NCI-H510A treated with DMSO at 0.1 percent for 48 hours (cell line): ENCODE measurements around the gene BSX.

Experiments used
- DNase-seq: peaks from one replicate; lab custom pipeline; 2025; lab: John Stamatoyannopoulos, UW

The BSX gene

GRCh38 chr11:122981388-122982264, at the start of gene BSX:
Gene BSX (minus strand): TSS chr11:122981834. CDS start chr11:122981671, 163 bp downstream.
- DNase-seq, result no peak

- no peak for DNase-seq
These were observed 48.9 kb upstream of the BSX start for GRCh38 chr11:123030517-123030916.

- DNase-seq, result no peak
These were observed 39.3 kb upstream of the BSX start for GRCh38 chr11:123020968-123021367.

- no peak for DNase-seq
These were observed 37.1 kb upstream of the BSX start for GRCh38 chr11:123018702-123019101.

GRCh38 chr11:123011510-123011909, 29.9 kb upstream of the BSX start:
- DNase-seq, result no peak

GRCh38 chr11:123006860-123007542, 25.4 kb upstream of the BSX start:
- no peak for DNase-seq

- DNase-seq, result no peak
These were observed 19.1 kb upstream of the BSX start for GRCh38 chr11:123000721-123001120.

- DNase-seq, result no peak
These were observed 17.2 kb upstream of the BSX start for GRCh38 chr11:122998727-122999366.

- no peak for DNase-seq
These were observed 13.9 kb upstream of the BSX start for GRCh38 chr11:122995526-122995925.

GRCh38 chr11:122984186-122985011, 2.8 kb upstream of the BSX start:
- no peak for DNase-seq

- no peak for DNase-seq
These were observed 2.0 kb upstream of the BSX start for GRCh38 chr11:122983438-122984185.

- DNase-seq, result no peak
These were observed 1.6 kb downstream of the BSX start for GRCh38 chr11:122979815-122980595.

GRCh38 chr11:122979103-122979814, 2.4 kb downstream of the BSX start:
- DNase-seq, result no peak

GRCh38 chr11:122978299-122978620, 3.4 kb downstream of the BSX start:
- no peak for DNase-seq

GRCh38 chr11:122977470-122978298, 4.0 kb downstream of the BSX start:
- no peak for DNase-seq

- no peak for DNase-seq
These were observed 4.7 kb downstream of the BSX start for GRCh38 chr11:122976734-122977469.

GRCh38 chr11:122976061-122976733, 5.4 kb downstream of the BSX start:
- DNase-seq, result no peak

- no peak for DNase-seq
These were observed 17.7 kb downstream of the BSX start for GRCh38 chr11:122963961-122964360.
